ENCODE data around the gene TMUB2.

The TMUB2 gene

GRCh38 chr17:44203731-44204440 is 17.1 kb downstream of the TMUB2 start:
- DNase-seq: peak; percentile 55 to 69

- no peak for DNase-seq
Observed at GRCh38 chr17:44204441-44204882, 17.7 kb downstream of the TMUB2 start.

- DNase-seq: no peak
Observed at GRCh38 chr17:44205962-44206824, 19.4 kb downstream of the TMUB2 start.

- DNase-seq: no peak
Observed at GRCh38 chr17:44206825-44207155, 20.0 kb downstream of the TMUB2 start.

DNA sequence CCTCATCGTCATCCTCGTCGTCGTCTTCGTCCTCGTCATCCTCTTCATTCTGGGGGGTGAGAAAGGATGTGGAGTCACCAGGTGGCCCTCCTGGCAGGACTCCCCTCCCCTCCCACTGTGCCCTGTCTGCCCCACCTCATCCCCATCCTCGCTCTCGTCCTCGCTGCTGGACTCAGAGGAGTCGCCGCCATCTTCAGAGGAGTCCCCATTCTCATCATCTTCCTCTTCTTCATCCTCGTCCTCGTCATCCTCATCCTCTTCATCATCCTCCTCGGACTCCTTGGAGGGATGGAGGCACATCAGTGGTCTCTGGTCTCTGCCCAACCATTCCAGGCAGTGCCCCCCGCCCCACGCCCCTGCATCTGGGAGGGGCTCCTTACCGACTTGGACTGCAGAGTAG is 20.5 kb downstream of the TMUB2 start:
- no peak for DNase-seq

DNA sequence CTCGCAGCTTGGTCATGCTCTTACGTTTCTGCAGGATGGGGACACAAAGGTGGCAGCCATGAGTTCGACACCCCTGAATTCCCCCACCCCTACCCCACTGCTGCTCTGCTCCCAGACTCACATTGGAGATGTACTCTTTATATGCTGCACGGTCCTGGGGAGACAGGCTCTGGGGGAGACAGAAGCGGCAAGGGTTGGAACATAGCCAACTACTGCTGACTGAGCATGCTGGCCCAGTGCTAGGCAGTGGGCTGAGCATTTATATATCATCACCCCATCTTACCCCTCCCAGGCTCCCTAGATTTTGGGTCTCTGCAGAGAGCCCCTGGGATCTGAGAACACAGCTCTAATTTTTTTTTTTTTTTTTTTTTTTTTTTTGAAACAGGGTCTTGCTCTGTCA is 21.0 kb downstream of the TMUB2 start:
- no peak for DNase-seq

DNA sequence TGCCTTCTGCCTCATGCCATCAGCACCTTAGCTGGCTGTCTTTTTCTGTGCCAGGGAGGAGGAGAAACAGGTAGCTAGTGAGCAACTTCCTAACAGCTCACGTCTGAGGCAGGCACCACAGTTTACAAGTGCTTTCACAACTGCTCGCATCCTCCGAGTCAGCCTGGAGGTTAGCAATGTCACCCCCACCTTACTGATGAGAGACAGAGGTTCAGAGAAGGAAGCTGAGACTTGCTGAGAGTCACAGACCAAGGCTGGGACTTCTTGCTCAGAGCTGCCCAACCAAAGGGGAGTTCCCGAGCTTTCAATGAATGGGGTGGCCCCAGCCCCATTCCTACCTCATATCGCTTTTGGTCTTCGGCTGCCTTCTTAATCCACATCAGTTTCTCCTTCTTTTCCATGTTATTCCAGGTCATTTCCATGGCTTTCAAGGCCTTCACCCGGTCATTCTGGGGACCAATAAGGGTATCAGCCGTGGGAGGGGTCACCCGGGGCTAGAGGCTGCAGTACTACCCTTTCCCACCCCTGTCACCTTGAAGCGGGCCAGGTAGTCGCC is 23.1 kb downstream of the TMUB2 start:
- DNase-seq: no peak

- DNase-seq: peak; percentile 93
Observed at GRCh38 chr17:44210342-44211192, 23.8 kb downstream of the TMUB2 start.

DNA sequence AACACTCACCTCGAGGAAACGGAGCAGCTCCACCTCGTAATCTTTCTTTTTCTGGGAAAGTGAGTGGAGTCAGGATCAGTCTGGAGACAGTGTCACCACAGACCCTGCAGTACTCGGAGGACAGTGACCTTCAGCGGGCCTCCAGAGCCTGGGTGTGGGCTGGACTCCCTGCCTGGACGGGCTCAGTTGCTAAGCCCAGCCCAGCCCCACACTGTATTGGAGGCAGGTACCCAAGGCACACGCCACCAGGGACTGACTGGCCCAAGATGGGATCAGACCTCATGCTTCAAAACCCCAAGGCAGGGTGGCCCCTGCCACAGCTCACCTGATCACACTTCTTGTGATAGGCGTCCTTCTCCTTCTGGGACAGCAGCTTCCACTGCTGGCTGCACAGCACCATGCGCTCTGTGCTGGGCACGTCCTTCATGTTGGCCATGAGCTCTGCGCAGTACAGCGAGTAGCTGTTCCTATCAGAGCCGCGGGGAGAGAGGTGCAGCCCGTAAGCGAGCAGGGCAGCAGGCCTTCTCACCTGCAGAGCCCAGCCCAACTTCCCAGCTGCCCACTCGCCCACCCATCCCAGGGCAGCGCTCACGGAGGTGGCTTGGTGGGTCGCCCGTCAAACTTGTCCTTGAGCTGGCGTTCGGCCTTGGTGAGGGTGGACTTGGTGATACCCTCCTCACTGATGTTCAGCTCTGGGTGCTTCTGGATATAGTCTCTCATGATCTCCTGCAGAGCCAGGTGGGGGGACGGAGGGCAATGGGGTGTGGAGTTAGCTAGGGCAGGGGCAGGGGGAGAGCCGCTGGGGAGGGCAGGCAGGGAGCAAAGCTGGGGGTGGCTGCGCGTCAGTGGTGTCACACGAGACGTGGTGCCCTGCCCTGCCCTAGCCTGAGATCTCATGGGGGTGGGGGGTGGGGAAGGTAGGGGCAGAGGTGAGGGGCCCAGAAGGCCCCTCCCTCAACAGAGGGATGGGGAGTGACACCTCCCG is 24.8 kb downstream of the TMUB2 start:
- DNase-seq: no peak

DNA sequence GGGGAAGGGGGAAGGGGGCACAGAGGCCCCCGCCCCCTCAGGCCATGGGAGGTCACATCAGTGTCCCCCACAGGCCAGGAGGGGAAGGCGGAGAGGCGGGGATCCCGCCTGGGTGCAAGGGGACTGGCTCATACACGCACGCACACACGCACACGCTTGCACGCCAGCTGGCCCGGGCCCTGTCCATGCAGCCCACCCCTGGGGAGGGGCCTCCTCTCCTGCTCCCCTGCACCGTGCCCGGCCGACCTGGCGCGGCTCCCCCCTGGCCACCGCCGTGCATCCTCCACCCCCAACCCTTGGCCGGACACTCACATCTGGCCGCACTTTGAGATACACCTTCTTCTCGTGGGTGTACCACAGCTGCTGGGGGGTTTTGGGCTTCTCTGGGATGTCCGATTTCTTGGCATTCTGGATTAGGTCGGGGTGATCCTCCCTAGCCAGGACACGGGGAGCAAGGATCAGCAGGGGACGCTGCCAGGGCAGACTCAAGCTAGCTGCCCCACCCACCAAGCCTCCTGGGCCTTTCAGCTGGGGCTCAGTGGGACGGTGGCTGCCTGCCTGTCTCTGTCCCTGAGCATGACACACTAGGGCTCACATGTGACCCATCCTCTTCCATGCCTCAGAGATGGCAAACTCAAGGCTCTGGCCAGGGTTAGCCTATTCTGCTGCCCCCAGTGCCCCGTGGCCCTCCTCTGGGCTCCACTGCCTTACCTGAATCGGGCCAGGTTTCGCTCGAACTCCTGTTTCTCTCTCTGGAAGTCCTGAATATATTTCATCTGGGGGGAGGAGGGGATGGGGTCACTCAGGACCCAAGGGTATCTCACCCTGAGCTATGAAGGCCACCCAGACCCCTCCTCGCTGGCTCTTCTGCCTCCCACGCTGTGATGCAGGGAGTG is 26.0 kb downstream of the TMUB2 start:
- no peak for DNase-seq

GRCh38 chr17:44213403-44214229 is 26.8 kb downstream of the TMUB2 start:
- no peak for DNase-seq

DNA sequence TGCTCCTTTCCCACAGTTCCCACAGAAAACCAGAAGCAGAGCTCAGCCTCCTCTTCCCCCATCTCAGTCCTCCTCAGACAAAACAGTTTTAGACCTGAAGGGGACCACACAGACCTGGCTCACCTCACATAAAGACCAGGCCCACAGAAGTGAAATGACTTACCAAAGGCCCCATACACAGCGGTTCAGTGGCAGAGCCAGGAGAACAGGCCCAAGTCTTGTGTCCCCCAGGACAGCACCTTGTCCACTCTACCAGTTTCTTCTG is 27.4 kb downstream of the TMUB2 start:
- DNase-seq: no peak

DNA sequence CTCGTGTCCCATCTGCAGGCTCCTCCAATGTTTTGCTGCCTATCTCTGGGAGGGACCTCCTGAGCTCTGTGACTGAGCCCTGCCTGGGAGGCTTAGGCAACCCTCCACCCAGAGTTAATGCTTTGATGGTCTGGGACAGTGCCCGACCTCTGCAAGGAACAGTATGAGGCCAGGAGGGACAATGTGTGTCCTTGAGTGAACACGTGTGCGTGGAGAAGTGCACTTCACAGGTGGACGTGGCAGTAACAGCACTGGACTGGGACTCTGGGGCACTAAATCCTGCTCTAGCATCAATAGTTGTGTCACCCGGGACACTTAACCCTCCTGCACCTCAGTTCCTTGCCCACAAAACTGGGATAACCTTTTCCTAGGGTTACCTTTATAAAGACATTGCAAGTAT is 28.1 kb downstream of the TMUB2 start:
- no peak for DNase-seq

GRCh38 chr17:44216173-44216572 is 29.4 kb downstream of the TMUB2 start:
- DNase-seq: peak; percentile 49 to 71

- no peak for DNase-seq
Observed at GRCh38 chr17:44216694-44217093, 29.9 kb downstream of the TMUB2 start.

DNA sequence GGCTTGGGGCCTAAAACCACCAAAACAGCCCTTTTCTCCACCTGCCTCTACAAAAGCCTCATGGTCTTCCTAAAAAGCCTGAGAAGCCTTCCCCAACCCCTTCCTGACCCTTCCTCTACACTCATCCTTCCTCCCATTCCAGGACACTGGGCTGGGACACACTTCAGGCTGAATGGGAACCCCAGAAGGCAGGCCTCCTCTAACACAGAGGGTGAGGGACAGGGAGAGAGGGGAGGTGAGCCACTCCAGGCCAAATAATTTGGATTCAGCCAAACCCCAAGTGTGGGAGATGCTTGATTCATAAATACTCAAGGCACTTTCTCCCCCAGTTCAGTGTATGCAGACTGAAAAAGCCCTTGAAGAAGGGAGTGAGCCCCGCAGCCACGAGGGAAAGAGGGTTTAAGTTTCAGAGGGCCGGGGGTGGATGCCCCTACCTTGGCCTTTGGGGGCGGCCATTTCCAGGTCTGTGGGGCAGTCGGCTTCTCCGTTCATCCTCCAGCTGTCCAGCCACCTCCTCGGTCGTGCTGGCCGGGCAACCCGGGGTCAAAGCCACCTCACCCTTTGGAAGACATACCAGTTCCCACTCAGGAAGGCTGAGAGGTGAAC is 31.1 kb downstream of the TMUB2 start:
- no peak for DNase-seq

DNA sequence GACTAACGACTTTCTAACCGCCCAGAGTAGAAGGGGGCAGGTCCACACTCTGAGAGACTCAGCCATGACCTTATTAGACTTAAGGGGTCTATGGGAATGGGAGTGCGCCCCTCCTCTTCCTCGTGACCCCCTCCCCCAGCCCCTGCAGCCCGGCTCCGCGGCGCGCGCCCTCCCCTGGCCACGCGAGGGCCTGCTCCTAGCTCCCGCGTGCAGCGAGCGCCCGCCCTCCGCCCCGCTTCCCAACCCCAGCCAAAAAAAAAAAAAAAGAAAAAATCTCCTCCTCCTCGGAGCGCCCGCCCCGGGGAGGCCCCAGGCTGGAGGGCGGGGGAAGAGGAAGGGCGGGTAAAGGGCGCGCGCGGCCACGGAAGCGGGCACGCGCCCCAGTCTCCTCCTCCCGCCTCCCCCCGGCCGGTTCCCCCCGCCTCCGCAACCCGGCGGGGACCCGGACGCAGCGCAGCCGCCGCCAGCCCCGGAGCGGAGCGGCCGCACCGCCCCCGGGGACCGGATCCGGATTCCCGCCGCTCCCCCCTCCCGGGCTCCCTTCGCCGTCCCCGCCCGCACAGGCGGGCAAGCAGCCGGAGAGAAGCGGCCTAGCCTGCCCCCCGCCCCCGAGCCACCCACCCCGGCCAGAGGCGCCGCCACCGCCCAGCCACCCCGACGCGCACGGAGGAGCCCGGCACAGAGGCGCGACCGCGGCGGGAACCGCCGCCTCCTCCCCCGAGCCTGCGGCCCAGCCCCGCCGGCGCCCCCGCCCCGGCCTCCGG is 31.8 kb downstream of the TMUB2 start:
- DNase-seq: peak; percentile 91 to 92

DNA sequence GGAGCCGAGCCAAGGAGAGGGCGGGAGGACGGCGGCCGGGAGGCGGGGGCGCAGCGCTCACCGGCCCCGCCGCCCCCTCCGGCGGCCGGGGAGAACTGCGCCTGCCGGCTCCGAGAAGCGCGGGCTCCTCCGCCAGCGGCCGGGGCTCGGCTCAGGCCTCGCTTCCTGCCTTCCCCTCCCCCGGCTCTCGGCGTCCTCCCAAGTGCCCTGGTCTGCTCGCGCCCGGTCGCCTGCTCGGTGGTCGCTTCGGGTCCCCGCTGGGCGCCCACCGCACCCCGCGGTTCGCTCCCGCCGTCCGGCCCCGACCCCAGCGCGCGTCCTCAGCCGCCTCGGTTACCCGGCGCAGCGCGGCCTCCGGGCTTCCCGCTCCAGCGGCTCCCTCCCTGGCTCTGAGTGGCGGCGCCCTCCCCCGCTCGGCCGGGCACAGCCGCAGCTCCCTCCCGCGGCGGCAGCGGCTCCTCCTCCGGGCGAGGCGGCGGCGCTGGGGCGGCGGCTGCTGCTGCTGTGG is 32.4 kb downstream of the TMUB2 start:
- DNase-seq: peak; percentile 71 to 73

Measured in CD4-positive, alpha-beta T cell treated with Interleukin-1 beta for 1 hour (primary cell).